GM06990 (cell line): ENCODE data around the gene MROH7.

Experiments
- DNase-seq: peaks from one replicate; pipeline ENCODE4 v3.0.0-alpha.2; 2011; ENCODE audit not compliant: insufficient read length; ENCODE audit errors: extremely low read depth
- H3K27me3 ChIP-seq: replicated peaks from 2 replicates; pipeline ENCODE4 v1.6.0; 2011; ENCODE audit warnings: low read length; ENCODE audit not compliant: control insufficient read depth, insufficient read depth
- H3K36me3 ChIP-seq: 2 replicates; pipeline ENCODE4 v1.5.1; 2011; ENCODE audit warnings: low read length; ENCODE audit not compliant: control insufficient read depth, insufficient read depth
- H3K4me3 ChIP-seq: replicated peaks from 2 replicates; pipeline ENCODE4 v1.5.1; 2011; ENCODE audit warnings: low read depth, mild to moderate bottlenecking, control low read depth, low read length
- TF ChIP-seq, protein P1 (sequence below): IDR thresholded peaks from 2 replicates; pipeline ENCODE4 v1.5.1; 2011; ENCODE audit warnings: low read length, control low read depth, mild to moderate bottlenecking, inconsistent platforms; ENCODE audit not compliant: insufficient read depth, poor library complexity, severe bottlenecking

MROH7 gene

DNA sequence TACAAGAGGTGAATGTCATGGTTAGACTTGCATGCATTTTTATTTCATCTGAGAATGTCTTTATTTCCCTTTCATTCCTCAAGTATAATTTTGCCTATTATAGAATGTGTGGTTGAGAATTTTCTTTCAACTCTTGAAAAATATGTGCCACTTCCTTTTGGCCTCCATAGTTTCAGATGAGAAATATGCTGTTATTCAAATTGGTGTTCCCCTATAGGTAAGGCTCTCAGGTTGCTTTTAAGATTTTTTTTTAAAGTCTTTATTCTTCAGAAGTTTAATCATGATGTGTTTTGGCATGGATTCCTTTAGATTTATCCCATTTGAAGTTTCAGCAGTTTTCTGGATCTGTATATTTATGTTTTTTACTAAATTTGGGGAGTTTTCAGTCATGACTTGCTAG, 2.1 kb downstream of the MROH7 start:
- TF ChIP-seq, protein P1, sequence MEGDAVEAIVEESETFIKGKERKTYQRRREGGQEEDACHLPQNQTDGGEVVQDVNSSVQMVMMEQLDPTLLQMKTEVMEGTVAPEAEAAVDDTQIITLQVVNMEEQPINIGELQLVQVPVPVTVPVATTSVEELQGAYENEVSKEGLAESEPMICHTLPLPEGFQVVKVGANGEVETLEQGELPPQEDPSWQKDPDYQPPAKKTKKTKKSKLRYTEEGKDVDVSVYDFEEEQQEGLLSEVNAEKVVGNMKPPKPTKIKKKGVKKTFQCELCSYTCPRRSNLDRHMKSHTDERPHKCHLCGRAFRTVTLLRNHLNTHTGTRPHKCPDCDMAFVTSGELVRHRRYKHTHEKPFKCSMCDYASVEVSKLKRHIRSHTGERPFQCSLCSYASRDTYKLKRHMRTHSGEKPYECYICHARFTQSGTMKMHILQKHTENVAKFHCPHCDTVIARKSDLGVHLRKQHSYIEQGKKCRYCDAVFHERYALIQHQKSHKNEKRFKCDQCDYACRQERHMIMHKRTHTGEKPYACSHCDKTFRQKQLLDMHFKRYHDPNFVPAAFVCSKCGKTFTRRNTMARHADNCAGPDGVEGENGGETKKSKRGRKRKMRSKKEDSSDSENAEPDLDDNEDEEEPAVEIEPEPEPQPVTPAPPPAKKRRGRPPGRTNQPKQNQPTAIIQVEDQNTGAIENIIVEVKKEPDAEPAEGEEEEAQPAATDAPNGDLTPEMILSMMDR = no peak
- DNase-seq = no peak
- Histone ChIP-seq H3K27me3 (no peaks in the 10 kb centered on the region), H3K36me3 (no peaks in the 10 kb centered on the region), H3K4me3 (no peak overlapping the region)

GRCh38 chr1:54645806-54646676, 4.5 kb downstream of the MROH7 start:
- Histone ChIP-seq H3K27me3 (no peaks in the 10 kb centered on the region), H3K4me3 (no peak overlapping the region), H3K36me3 (no peaks in the 10 kb centered on the region)
- TF ChIP-seq, protein P1 = no peak
- no peak for DNase-seq

DNA sequence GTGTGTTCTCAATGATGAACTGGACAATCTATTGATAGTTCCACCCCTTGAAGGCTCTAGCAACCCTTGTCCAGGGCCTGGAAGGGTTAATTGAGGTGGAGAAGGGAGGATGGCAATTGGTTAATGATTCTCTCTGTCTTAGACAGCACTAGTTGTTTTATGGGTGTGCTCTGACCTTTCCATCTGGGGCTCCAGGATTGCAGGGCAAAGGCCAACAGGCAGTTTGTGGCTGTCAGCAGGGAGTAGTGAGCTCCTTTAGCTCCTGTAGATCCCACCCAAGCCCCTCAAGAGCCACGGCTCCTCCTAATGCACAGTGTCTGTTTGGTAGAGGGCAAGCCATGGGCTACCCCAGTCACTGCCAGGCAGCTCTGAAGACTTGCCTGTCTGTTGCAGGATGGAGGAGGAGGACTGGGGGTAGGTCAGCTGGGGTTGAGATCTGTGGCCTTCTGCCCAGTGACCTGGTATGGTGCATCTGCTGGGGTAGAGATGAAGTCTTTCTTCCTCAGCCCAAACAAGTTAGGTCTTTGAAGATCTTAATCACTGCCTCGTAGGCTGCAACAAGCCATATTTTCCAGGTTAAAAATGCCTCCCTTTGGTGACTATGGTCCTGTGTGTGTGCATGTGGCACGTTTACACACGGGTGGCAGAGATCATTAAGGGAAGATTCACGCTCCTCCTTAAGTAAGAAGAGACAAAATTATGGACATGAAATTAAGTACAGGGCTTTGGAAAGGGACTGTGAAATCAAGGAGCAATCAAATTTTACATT, 7.7 kb downstream of the MROH7 start:
- no peak overlapping the region for H3K4me3 ChIP-seq
- H3K36me3 ChIP-seq = no peaks in the 10 kb centered on the region
- no peaks in the 10 kb centered on the region for H3K27me3 ChIP-seq
- no peak for DNase-seq
- TF ChIP-seq, protein P1 = no peak

- Histone ChIP-seq H3K4me3 (no peak overlapping the region), H3K36me3 (no peaks in the 10 kb centered on the region), H3K27me3 (no peaks in the 10 kb centered on the region)
- DNase-seq = no peak
- TF ChIP-seq, protein P1 = no peak
These were observed 8.3 kb downstream of the MROH7 start for GRCh38 chr1:54649921-54650320.

DNA sequence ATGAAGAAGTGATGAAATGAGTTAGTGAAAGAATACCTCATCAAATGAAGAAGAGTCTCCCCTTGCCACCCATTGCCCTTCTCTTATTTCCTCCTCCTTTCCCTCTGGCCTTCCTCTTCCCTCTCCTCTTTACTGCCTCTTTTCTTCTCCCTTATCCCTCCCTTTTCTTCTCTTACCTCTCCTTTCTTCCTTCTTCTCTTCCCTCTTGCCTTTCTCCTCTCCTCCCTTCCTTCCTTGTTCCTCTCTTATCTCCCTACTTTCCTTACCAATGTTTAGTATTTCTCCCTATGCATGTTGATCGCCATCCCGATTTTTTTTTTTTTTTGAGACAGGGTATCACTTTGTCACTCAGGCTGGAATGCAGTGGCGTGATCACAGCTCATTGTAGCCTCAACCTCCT, 8.8 kb downstream of the MROH7 start:
- Histone ChIP-seq H3K27me3 (no peaks in the 10 kb centered on the region), H3K36me3 (no peaks in the 10 kb centered on the region), H3K4me3 (no peak overlapping the region)
- TF ChIP-seq, protein P1 = no peak
- DNase-seq = no peak
